Breast epithelium (tissue), 4 donors: Measurements from ENCODE around the gene TMEM45A. TPM values are rescaled to one million over a fixed set of nuclear protein-coding genes. Genes with fewer than 3 reads are reported as not detected.
"Not testable (repeated sequence)": the region's sequence is repeated elsewhere in the genome, so short reads cannot be mapped to it uniquely, and the experiment has no call there.

Experiments used
- DNase-seq, 2 donors: peaks; one replicate each; pipeline ENCODE4 v3.0.0-alpha.2; 2019; ENCODE audit warnings: low spot score in 2 of 2
- H3K27ac ChIP-seq, 2 donors: fragments of 200-600 bp; sonication (generic) in 1 of 2; one replicate each; pipeline ENCODE4 v1.5.1; 2016 to 2019; ENCODE audit warnings: mild to moderate bottlenecking in 1 of 2
- H3K27me3 ChIP-seq, 2 donors: fragments of 200-600 bp; sonication (generic) in 1 of 2; one replicate each; pipeline versions ENCODE4 v1.5.1 to v1.6.0; 2017 to 2019; ENCODE audit warnings: control low read depth in 1 of 2, mild to moderate bottlenecking in 1 of 2
- H3K36me3 ChIP-seq: fragments of 200-600 bp; one replicate; pipeline ENCODE4 v1.5.1; 2019
- H3K4me1 ChIP-seq, 2 donors: fragments of 200-600 bp; sonication (generic); one replicate each; pipeline ENCODE4 v1.5.1; 2016 to 2019; ENCODE audit warnings: control low read depth in 1 of 2
- H3K4me3 ChIP-seq, 3 donors: fragments of 200-600 bp; sonication (generic); 1 replicate in 2 of 3; 2 replicates in 1 of 3; pipeline ENCODE4 v1.5.1; 2016 to 2019; ENCODE audit warnings: mild to moderate bottlenecking in 3 of 3, moderate library complexity in 2 of 3
- H3K9me3 ChIP-seq, 2 donors: fragments of 200-600 bp; sonication (generic) in 1 of 2; one replicate each; pipeline ENCODE4 v1.5.1; 2016 to 2019; ENCODE audit warnings: control low read depth in 1 of 2
- CTCF ChIP-seq, 3 donors: fragments of 450-650 bp; IDR thresholded peaks; one replicate each; pipeline ENCODE4 v1.5.1; 2016 to 2017; ENCODE audit warnings: antibody characterized with exemption in 3 of 3, mild to moderate bottlenecking in 3 of 3, moderate library complexity in 3 of 3
- POLR2A ChIP-seq: fragments of 450-650 bp; IDR thresholded peaks from one replicate; pipeline ENCODE4 v1.6.1; 2016; ENCODE audit warnings: antibody characterized with exemption, mild to moderate bottlenecking, moderate library complexity
- POLR2AphosphoS5 ChIP-seq, 3 donors: sonication (generic); formaldehyde crosslinking; IDR thresholded peaks; one replicate each; pipeline ENCODE4 v1.6.1; 2017; ENCODE audit warnings: antibody characterized with exemption in 3 of 3
- intact Hi-C: fragments of 100-400 bp; cut with DNase I; formaldehyde crosslinking; loops from one replicate; pipeline ENCODE4 v1.15.1; 2023; ENCODE audit warnings: low total_unique reads
- total RNA-seq, 3 donors: library from RNA; depleted of rRNA; stranded (reverse); fragments of >200 nt; gene quantifications; one replicate each; pipeline ENCODE4 v1.1.0, GENCODE V29; 2016

The TMEM45A gene
- total RNA-seq, 3 donors from 2014 or later: 19.7 to 24.5 (median 20.9) TPM

GRCh38 chr3:100500320-100500880 is 8.0 kb downstream of the TMEM45A start:
- H3K27me3 ChIP-seq: no peaks in the 10 kb centered on the region
- TF ChIP-seq POLR2A (no peak), POLR2AphosphoS5 (IDR thresholded peaks at IDR 0.05) (no peak), CTCF (IDR thresholded peaks at IDR 0.05) (no peak)
- no peaks in the 10 kb centered on the region for H3K9me3 ChIP-seq
- H3K4me1 ChIP-seq: no peaks in the 10 kb centered on the region
- intact Hi-C loops: no loop called here
- H3K27ac ChIP-seq: no peak overlapping the region
- H3K36me3 ChIP-seq: no peaks in the 10 kb centered on the region
- DNase-seq: no peak
- H3K4me3 ChIP-seq: no peak overlapping the region

- Histone ChIP-seq H3K4me1 (no peaks in the 10 kb centered on the region), H3K27me3 (no peaks in the 10 kb centered on the region), H3K9me3 (peaks cover 0 to 5% of the 10 kb centered on the region in 2 donors), H3K4me3 (no peak overlapping the region), H3K36me3 (no peaks in the 10 kb centered on the region), H3K27ac (no peak overlapping the region)
- no peak for DNase-seq
- intact Hi-C loops: no loop called here
- TF ChIP-seq CTCF (IDR thresholded peaks at IDR 0.05): no peak
- TF ChIP-seq POLR2A: no peak
- TF ChIP-seq POLR2AphosphoS5 (IDR thresholded peaks at IDR 0.05): no peak
These were observed 11.0 kb downstream of the TMEM45A start for GRCh38 chr3:100503448-100503847.

- Histone ChIP-seq H3K9me3 (peaks cover 0 to 5% of the 10 kb centered on the region in 2 donors), H3K36me3 (no peaks in the 10 kb centered on the region), H3K27me3 (no peaks in the 10 kb centered on the region), H3K27ac (no peak overlapping the region), H3K4me1 (no peaks in the 10 kb centered on the region), H3K4me3 (no peak overlapping the region)
- intact Hi-C loops: loop anchor here (2.0 kb wide), 1 partner anchor 44 kb away; no protein-coding TSS in a partner anchor
- TF ChIP-seq POLR2A (no peak), CTCF (IDR thresholded peaks at IDR 0.05) (no peak), POLR2AphosphoS5 (IDR thresholded peaks at IDR 0.05) (no peak)
- no peak for DNase-seq
These were observed 13.9 kb downstream of the TMEM45A start for GRCh38 chr3:100506355-100506754.

GRCh38 chr3:100509818-100510217 is 17.4 kb downstream of the TMEM45A start:
- H3K9me3 ChIP-seq, intact Hi-C loops, H3K4me3 ChIP-seq, H3K36me3 ChIP-seq, H3K27me3 ChIP-seq, H3K27ac ChIP-seq, DNase-seq, H3K4me1 ChIP-seq: not testable (repeated sequence)

- Histone ChIP-seq H3K9me3 (no peaks in the 10 kb centered on the region), H3K4me1 (no peaks in the 10 kb centered on the region), H3K36me3 (no peaks in the 10 kb centered on the region), H3K27me3 (no peaks in the 10 kb centered on the region), H3K4me3 (no peak overlapping the region), H3K27ac (no peak overlapping the region)
- DNase-seq: no peak
- TF ChIP-seq POLR2AphosphoS5 (IDR thresholded peaks at IDR 0.05) (no peak), CTCF (IDR thresholded peaks at IDR 0.05) (no peak)
- intact Hi-C loops: no loop called here
These were observed 23.8 kb downstream of the TMEM45A start for GRCh38 chr3:100516232-100516631.

GRCh38 chr3:100516838-100517237 is 24.4 kb downstream of the TMEM45A start:
- H3K4me3 ChIP-seq: no peak overlapping the region

More at GRCh38 chr3:100516838-100517237, 24.4 kb downstream of the TMEM45A start:
- Histone ChIP-seq H3K4me1 (no peaks in the 10 kb centered on the region), H3K36me3 (no peaks in the 10 kb centered on the region), H3K9me3 (no peaks in the 10 kb centered on the region), H3K27me3 (no peaks in the 10 kb centered on the region), H3K27ac (no peak overlapping the region)
- DNase-seq: no peak
- TF ChIP-seq POLR2AphosphoS5 (IDR thresholded peaks at IDR 0.05) (no peak), CTCF (IDR thresholded peaks at IDR 0.05) (no peak), POLR2A (no peak)
- intact Hi-C loops: no loop called here
